ENCODE measurements around the gene NCEH1. TPM values are rescaled to one million over a fixed set of nuclear protein-coding genes. Genes with fewer than 3 reads are reported as not detected.
A peak's percentile ranks its signal among the peaks of the same experiment; 100 is the strongest.

The NCEH1 gene
- total and polyA plus RNA-seq, 2 experiments from 2014 or later: 1.8 to 4.9 TPM

DNA sequence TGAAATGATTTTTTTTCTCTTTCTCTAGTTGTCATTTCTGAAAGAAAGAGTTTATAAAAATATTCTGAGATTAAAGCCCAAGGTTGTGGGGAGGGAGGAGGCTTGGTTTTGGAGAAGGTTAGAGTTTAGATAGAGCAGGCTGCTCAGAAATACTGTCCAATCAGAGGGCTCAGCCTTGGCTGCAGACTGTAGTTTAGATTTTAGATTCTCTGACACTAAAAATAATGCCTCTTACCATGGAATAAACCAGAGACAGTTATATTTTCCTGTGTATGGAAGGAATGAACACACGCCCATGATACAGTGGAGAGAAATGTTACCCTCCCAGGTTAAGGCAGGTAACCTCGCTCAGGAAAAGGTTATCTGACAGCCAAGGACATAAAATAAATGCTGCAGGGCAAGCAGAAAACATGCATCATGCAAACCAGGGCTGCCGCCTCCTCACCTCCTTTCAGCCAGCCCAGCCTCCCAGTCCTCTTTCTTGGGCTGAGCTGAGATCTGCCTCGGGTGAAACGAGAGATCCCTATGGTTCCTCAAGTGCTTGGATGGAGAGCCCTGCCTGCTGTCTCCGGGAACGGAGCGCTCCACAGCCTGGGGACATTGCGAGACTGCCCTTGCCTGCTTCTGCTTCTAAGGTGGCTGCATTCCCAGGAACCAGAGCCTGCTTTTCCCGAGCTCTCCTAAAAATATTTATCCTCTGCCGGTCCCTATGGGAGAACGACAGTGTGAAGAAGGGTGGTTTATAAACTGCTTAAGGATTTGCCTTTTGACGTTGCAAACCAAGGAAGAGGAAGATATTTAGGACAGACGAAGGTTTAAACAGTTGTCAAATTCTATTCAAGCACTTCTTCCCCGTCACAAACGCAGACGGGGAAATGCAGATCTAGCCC is 848 bp downstream of the NCEH1 start:
- no peaks in the 10 kb centered on the region for H3F3A ChIP-seq (replicated peaks; ENCODE audit: low read depth)
- no peaks in the 10 kb centered on the region; the same call in 1 of the 2 replicates for H3K4me1 ChIP-seq (ENCODE audit: insufficient read depth)
- Mint-ChIP-seq H3K36me3 (ENCODE audit: low read depth) (no peaks in the 10 kb centered on the region), H3K27ac (no peak overlapping the region), H3K9me3 (no peaks in the 10 kb centered on the region), H3K27me3 (ENCODE audit: insufficient read depth, low read depth, poor library complexity) (peaks cover 5% of the 10 kb centered on the region), H3K4me1 (peaks cover 9% of the 10 kb centered on the region; the same call in 2 of the 3 replicates), H3K4me3 (peak overlapping the region; percentile 97)
- no peaks in the 10 kb centered on the region for H4K20me1 ChIP-seq (replicated peaks; ENCODE audit: insufficient read depth)
- H3K36me3 ChIP-seq (ENCODE audit: insufficient read depth): no peaks in the 10 kb centered on the region
- ATAC-seq (peak; percentile 65), DNase-seq (ENCODE audit: low spot score) (peak; percentile 41)
- peaks cover 4% of the 10 kb centered on the region; the same call in 1 of the 2 replicates for H3K79me2 ChIP-seq (replicated peaks; ENCODE audit: insufficient read depth)
- H3K27me3 ChIP-seq (ENCODE audit: insufficient read depth): 0 out of 2 replicates have a peak, but pooled peaks cover 7% of the 10 kb centered on the region
- H3K4me2 ChIP-seq: peak overlapping the region; percentile 81
- TF ChIP-seq, protein P1, sequence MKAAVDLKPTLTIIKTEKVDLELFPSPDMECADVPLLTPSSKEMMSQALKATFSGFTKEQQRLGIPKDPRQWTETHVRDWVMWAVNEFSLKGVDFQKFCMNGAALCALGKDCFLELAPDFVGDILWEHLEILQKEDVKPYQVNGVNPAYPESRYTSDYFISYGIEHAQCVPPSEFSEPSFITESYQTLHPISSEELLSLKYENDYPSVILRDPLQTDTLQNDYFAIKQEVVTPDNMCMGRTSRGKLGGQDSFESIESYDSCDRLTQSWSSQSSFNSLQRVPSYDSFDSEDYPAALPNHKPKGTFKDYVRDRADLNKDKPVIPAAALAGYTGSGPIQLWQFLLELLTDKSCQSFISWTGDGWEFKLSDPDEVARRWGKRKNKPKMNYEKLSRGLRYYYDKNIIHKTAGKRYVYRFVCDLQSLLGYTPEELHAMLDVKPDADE (IDR thresholded peaks at IDR 0.05): no peak
- no peak for TF ChIP-seq EZH2 (IDR thresholded peaks at IDR 0.05; ENCODE audit: low read depth, unreplicated experiment)
- TF ChIP-seq POLR2AphosphoS5 (IDR thresholded peaks at IDR 0.05; ENCODE audit: low read depth): no peak
- no peak for TF ChIP-seq EZH2phosphoT487 (IDR thresholded peaks at IDR 0.05; ENCODE audit: unreplicated experiment)
- TF ChIP-seq JUNB (IDR thresholded peaks at IDR 0.05; ENCODE audit: unreplicated experiment): no peak
- H3K27ac ChIP-seq (ENCODE audit: low read depth): no peak overlapping the region
- H3K9me2 ChIP-seq (ENCODE audit: insufficient read depth): no peaks in the 10 kb centered on the region
- peak overlapping the region; percentile 87 for H2AFZ ChIP-seq
- peak overlapping the region; percentile 77 for H3K4me3 ChIP-seq

GRCh38 chr3:172708921-172709773 is 1.7 kb downstream of the NCEH1 start:
- DNase-seq (ENCODE audit: low spot score) (no peak), ATAC-seq (no peak)
- no peaks in the 10 kb centered on the region for H3K9me3 Mint-ChIP-seq
- H3K27ac Mint-ChIP-seq: no peak overlapping the region
- no peaks in the 10 kb centered on the region for H3F3A ChIP-seq (replicated peaks; ENCODE audit: low read depth)
- 0 out of 2 replicates have a peak, but pooled peaks cover 7% of the 10 kb centered on the region for H3K27me3 ChIP-seq (ENCODE audit: insufficient read depth)
- H3K4me2 ChIP-seq: peak overlapping the region; percentile 81
- H3K79me2 ChIP-seq (replicated peaks; ENCODE audit: insufficient read depth): peaks cover 4% of the 10 kb centered on the region; the same call in 1 of the 2 replicates
- H3K4me1 ChIP-seq (ENCODE audit: insufficient read depth): no peaks in the 10 kb centered on the region; the same call in 1 of the 2 replicates
- H3K36me3 ChIP-seq (ENCODE audit: insufficient read depth): no peaks in the 10 kb centered on the region
- no peaks in the 10 kb centered on the region for H4K20me1 ChIP-seq (replicated peaks; ENCODE audit: insufficient read depth)
- peak overlapping the region; percentile 97; the same call in 2 of the 3 replicates for H3K4me3 Mint-ChIP-seq
- H3K27ac ChIP-seq (ENCODE audit: low read depth): no peak overlapping the region
- no peaks in the 10 kb centered on the region for H3K36me3 Mint-ChIP-seq (ENCODE audit: low read depth)
- H2AFZ ChIP-seq: no peak overlapping the region
- H3K9me2 ChIP-seq (ENCODE audit: insufficient read depth): no peaks in the 10 kb centered on the region
- peaks cover 5% of the 10 kb centered on the region for H3K27me3 Mint-ChIP-seq (ENCODE audit: insufficient read depth, low read depth, poor library complexity)
- H3K4me1 Mint-ChIP-seq: peaks cover 9% of the 10 kb centered on the region; the same call in 2 of the 3 replicates
- peak overlapping the region; percentile 77 for H3K4me3 ChIP-seq
- TF ChIP-seq ZNF114 (CRISPR knock-in tag; IDR thresholded peaks at IDR 0.05) (no peak), EZH2phosphoT487 (IDR thresholded peaks at IDR 0.05; ENCODE audit: unreplicated experiment) (no peak), STAT1 (IDR thresholded peaks at IDR 0.05; ENCODE audit: unreplicated experiment) (no peak), EZH2 (IDR thresholded peaks at IDR 0.05; ENCODE audit: low read depth, unreplicated experiment) (no peak), JUNB (IDR thresholded peaks at IDR 0.05; ENCODE audit: unreplicated experiment) (no peak), ZNF331 (CRISPR knock-in tag; IDR thresholded peaks at IDR 0.05; ENCODE audit: low read depth) (no peak), NANOG (IDR thresholded peaks at IDR 0.05; ENCODE audit: borderline replicate concordance) (no peak), POLR2AphosphoS5 (IDR thresholded peaks at IDR 0.05; ENCODE audit: low read depth) (no peak)
- TF ChIP-seq, protein P2, sequence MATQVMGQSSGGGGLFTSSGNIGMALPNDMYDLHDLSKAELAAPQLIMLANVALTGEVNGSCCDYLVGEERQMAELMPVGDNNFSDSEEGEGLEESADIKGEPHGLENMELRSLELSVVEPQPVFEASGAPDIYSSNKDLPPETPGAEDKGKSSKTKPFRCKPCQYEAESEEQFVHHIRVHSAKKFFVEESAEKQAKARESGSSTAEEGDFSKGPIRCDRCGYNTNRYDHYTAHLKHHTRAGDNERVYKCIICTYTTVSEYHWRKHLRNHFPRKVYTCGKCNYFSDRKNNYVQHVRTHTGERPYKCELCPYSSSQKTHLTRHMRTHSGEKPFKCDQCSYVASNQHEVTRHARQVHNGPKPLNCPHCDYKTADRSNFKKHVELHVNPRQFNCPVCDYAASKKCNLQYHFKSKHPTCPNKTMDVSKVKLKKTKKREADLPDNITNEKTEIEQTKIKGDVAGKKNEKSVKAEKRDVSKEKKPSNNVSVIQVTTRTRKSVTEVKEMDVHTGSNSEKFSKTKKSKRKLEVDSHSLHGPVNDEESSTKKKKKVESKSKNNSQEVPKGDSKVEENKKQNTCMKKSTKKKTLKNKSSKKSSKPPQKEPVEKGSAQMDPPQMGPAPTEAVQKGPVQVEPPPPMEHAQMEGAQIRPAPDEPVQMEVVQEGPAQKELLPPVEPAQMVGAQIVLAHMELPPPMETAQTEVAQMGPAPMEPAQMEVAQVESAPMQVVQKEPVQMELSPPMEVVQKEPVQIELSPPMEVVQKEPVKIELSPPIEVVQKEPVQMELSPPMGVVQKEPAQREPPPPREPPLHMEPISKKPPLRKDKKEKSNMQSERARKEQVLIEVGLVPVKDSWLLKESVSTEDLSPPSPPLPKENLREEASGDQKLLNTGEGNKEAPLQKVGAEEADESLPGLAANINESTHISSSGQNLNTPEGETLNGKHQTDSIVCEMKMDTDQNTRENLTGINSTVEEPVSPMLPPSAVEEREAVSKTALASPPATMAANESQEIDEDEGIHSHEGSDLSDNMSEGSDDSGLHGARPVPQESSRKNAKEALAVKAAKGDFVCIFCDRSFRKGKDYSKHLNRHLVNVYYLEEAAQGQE (IDR thresholded peaks at IDR 0.05; ENCODE audit: unreplicated experiment): no peak
